ENCODE measurements around the gene RRAS2.

RRAS2 gene

GRCh38 chr11:14234446-14234845 is 124.5 kb downstream of the RRAS2 start:
- H3K27ac Mint-ChIP-seq = no peak overlapping the region
- no peaks in the 10 kb centered on the region for H3K36me3 Mint-ChIP-seq (ENCODE audit: low read depth)
- peaks cover 1% of the 10 kb centered on the region for H3K4me1 Mint-ChIP-seq (ENCODE audit: low read depth)
- H3K4me3 Mint-ChIP-seq = no peak overlapping the region
- H3K27me3 Mint-ChIP-seq = peaks cover 3% of the 10 kb centered on the region
- H3K9me3 Mint-ChIP-seq = no peaks in the 10 kb centered on the region
- no peak for DNase-seq

- no peak overlapping the region for H3K4me3 Mint-ChIP-seq
- no peaks in the 10 kb centered on the region for H3K9me3 Mint-ChIP-seq
- no peaks in the 10 kb centered on the region for H3K36me3 Mint-ChIP-seq (ENCODE audit: low read depth)
- H3K27me3 Mint-ChIP-seq = peaks cover 3% of the 10 kb centered on the region
- no peak for DNase-seq
- H3K4me1 Mint-ChIP-seq (ENCODE audit: low read depth) = peaks cover under 1% of the 10 kb centered on the region
- H3K27ac Mint-ChIP-seq = no peak overlapping the region
Measured at GRCh38 chr11:14232652-14233051, 126.3 kb downstream of the RRAS2 start.

GRCh38 chr11:14230407-14230806 is 128.6 kb downstream of the RRAS2 start:
- Mint-ChIP-seq H3K9me3 (no peaks in the 10 kb centered on the region), H3K4me3 (no peak overlapping the region), H3K27ac (no peak overlapping the region), H3K36me3 (ENCODE audit: low read depth) (no peaks in the 10 kb centered on the region), H3K4me1 (ENCODE audit: low read depth) (no peaks in the 10 kb centered on the region), H3K27me3 (peaks cover 3% of the 10 kb centered on the region)
- no peak for DNase-seq

- Mint-ChIP-seq H3K4me1 (ENCODE audit: low read depth) (no peaks in the 10 kb centered on the region), H3K9me3 (no peaks in the 10 kb centered on the region), H3K4me3 (no peak overlapping the region), H3K27ac (no peak overlapping the region), H3K27me3 (peaks cover 3% of the 10 kb centered on the region), H3K36me3 (ENCODE audit: low read depth) (no peaks in the 10 kb centered on the region)
- DNase-seq = no peak
Measured at GRCh38 chr11:14229472-14229871, 129.5 kb downstream of the RRAS2 start.

GRCh38 chr11:14228356-14228755 is 130.6 kb downstream of the RRAS2 start:
- Mint-ChIP-seq H3K4me3 (no peak overlapping the region), H3K36me3 (ENCODE audit: low read depth) (no peaks in the 10 kb centered on the region), H3K4me1 (ENCODE audit: low read depth) (no peaks in the 10 kb centered on the region), H3K27ac (no peak overlapping the region), H3K27me3 (peaks cover 3% of the 10 kb centered on the region), H3K9me3 (no peaks in the 10 kb centered on the region)
- no peak for DNase-seq
